Peyer's patch (tissue), 4 donors: ENCODE measurements around the gene ST7.

Source experiments
- POLR2A ChIP-seq, 2 donors: fragments of 450-650 bp; IDR thresholded peaks; one replicate each; pipeline ENCODE4 v1.5.1; 2017; ENCODE audit warnings: antibody characterized with exemption in 2 of 2, mild to moderate bottlenecking in 2 of 2, moderate library complexity in 2 of 2
- TF ChIP-seq, protein P1 (sequence below), 6 experiments: fragments of 450-650 bp in 4 of 6; fragments of 200-600 bp in 2 of 6; sonication (generic) in 1 of 6; IDR thresholded peaks; one replicate each; pipeline ENCODE4 v1.5.1; 2017 to 2019; ENCODE audit warnings: antibody characterized with exemption in 6 of 6, mild to moderate bottlenecking in 3 of 6, moderate library complexity in 1 of 6

DNA sequence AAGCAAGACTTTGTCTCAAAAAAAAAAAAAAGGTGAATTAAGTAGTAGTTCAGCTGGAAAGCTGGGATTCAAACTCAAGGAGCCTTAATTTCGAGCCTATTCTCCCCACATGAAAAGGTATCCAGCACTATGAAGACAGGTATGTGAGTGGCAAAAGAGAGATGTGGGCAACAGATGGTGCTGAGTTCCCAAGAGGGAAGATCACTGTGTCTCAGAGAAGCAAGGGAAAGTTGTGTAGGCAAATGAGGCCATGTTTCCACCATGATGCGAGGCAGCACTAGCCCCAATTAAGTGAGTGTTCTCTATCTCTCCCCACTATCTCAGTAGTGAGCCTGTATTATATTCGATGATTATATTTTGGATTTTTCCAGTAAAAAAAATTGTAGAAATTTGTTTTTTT lies 19.8 kb upstream of the ST7 start:
- TF ChIP-seq, protein P1, sequence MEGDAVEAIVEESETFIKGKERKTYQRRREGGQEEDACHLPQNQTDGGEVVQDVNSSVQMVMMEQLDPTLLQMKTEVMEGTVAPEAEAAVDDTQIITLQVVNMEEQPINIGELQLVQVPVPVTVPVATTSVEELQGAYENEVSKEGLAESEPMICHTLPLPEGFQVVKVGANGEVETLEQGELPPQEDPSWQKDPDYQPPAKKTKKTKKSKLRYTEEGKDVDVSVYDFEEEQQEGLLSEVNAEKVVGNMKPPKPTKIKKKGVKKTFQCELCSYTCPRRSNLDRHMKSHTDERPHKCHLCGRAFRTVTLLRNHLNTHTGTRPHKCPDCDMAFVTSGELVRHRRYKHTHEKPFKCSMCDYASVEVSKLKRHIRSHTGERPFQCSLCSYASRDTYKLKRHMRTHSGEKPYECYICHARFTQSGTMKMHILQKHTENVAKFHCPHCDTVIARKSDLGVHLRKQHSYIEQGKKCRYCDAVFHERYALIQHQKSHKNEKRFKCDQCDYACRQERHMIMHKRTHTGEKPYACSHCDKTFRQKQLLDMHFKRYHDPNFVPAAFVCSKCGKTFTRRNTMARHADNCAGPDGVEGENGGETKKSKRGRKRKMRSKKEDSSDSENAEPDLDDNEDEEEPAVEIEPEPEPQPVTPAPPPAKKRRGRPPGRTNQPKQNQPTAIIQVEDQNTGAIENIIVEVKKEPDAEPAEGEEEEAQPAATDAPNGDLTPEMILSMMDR (IDR thresholded peaks at IDR 0.05), result no peak
- no peak for TF ChIP-seq POLR2A (IDR thresholded peaks at IDR 0.05)
